Osteoblast (primary cell): ENCODE data around the gene ZNF8. TPM values are rescaled to one million over a fixed set of nuclear protein-coding genes. Genes with fewer than 3 reads are reported as not detected.
"Not testable (repeated sequence)": the region's sequence is repeated elsewhere in the genome, so short reads cannot be mapped to it uniquely, and the experiment has no call there.

Source experiments
- DNase-seq: peaks from one replicate; pipeline ENCODE4 v3.0.0; 2011; ENCODE audit warnings: low spot score, mixed read lengths; ENCODE audit not compliant: insufficient read length; ENCODE audit errors: missing footprints
- H2AFZ ChIP-seq: 2 replicates; pipeline ENCODE4 v1.6.0; 2011; ENCODE audit warnings: mild to moderate bottlenecking, low read length
- H3K27ac ChIP-seq: 2 replicates; pipeline ENCODE4 v1.5.1; 2011; ENCODE audit warnings: mild to moderate bottlenecking, low read depth, low read length, moderate library complexity
- H3K27me3 ChIP-seq: 2 replicates; pipeline ENCODE4 v1.6.0; 2012; ENCODE audit warnings: mild to moderate bottlenecking, control low read depth, inconsistent platforms, low read length, moderate library complexity; ENCODE audit not compliant: insufficient read depth
- H3K36me3 ChIP-seq: 2 replicates; pipeline ENCODE4 v1.5.1; 2011; ENCODE audit warnings: mild to moderate bottlenecking, low read length, control low read depth, moderate library complexity; ENCODE audit not compliant: insufficient read depth
- H3K4me1 ChIP-seq: 2 replicates; pipeline ENCODE4 v1.5.1; 2011; ENCODE audit warnings: mild to moderate bottlenecking, low read length, control low read depth, moderate library complexity; ENCODE audit not compliant: insufficient read depth
- H3K4me2 ChIP-seq: 2 replicates; pipeline ENCODE4 v1.6.0; 2011; ENCODE audit warnings: mild to moderate bottlenecking, low read length; ENCODE audit not compliant: insufficient read depth
- H3K4me3 ChIP-seq: fragments of 200-600 bp; sonication (generic); 3 replicates; pipeline ENCODE4 v1.5.1; 2012; ENCODE audit warnings: mild to moderate bottlenecking, low read length, inconsistent platforms; ENCODE audit not compliant: insufficient read depth
- H3K79me2 ChIP-seq: 2 replicates; pipeline ENCODE4 v1.6.0; 2012; ENCODE audit warnings: mild to moderate bottlenecking, low read length, control low read depth, inconsistent platforms; ENCODE audit not compliant: insufficient read depth
- H3K9me3 ChIP-seq: 2 replicates; pipeline ENCODE4 v1.5.1; 2011; ENCODE audit warnings: low read depth, low read length, control low read depth
- H4K20me1 ChIP-seq: 2 replicates; pipeline ENCODE4 v1.6.0; 2012; ENCODE audit warnings: mild to moderate bottlenecking, low read length, control low read depth; ENCODE audit not compliant: insufficient read depth
- CTCF ChIP-seq: IDR thresholded peaks from 2 replicates; pipeline ENCODE4 v1.5.1; 2011; ENCODE audit warnings: mild to moderate bottlenecking, low read depth, low read length, moderate library complexity; ENCODE audit errors: extremely low read depth
- total RNA-seq: library from RNA; depleted of rRNA; stranded (reverse); fragments of >200 nt; gene quantifications from 2 replicates; pipeline ENCODE4 v1.2.3, GENCODE V29; 2012

The ZNF8 gene
- total RNA-seq, 1 donor: 8.7 TPM

DNA sequence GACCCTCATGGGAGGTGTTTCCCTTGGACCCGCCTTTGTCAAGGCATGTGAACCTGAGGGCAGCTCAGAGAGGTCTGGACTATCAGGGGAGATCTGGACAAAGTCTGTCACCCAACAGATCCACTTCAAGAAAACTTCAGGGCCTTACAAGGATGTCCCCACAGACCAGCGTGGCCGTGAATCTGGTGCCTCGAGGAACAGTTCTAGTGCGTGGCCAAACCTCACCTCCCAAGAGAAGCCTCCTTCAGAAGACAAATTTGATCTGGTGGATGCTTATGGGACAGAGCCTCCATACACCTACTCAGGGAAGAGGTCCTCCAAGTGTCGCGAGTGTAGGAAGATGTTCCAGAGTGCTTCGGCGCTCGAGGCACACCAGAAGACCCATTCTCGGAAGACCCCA is 59.6 kb downstream of the ZNF8 start:
- Histone ChIP-seq H3K9me3 (peaks cover 12% of the 10 kb centered on the region), H3K27ac (no peak overlapping the region), H3K27me3 (no peaks in the 10 kb centered on the region), H3K4me3 (no peak overlapping the region), H3K79me2 (no peaks in the 10 kb centered on the region), H4K20me1 (no peaks in the 10 kb centered on the region), H3K4me2 (no peak overlapping the region), H3K4me1 (no peaks in the 10 kb centered on the region), H2AFZ (no peak overlapping the region), H3K36me3 (peaks cover 31% of the 10 kb centered on the region)
- no peak for TF ChIP-seq CTCF
- DNase-seq: no peak

GRCh38 chr19:58338825-58339558 is 60.2 kb downstream of the ZNF8 start:
- peaks cover 12% of the 10 kb centered on the region for H3K9me3 ChIP-seq
- H3K4me3 ChIP-seq: no peak overlapping the region
- H3K27ac ChIP-seq: no peak overlapping the region
- H3K36me3 ChIP-seq: peaks cover 31% of the 10 kb centered on the region
- no peak for TF ChIP-seq CTCF
- H3K4me1 ChIP-seq: no peaks in the 10 kb centered on the region
- no peak overlapping the region for H2AFZ ChIP-seq
- no peaks in the 10 kb centered on the region for H3K27me3 ChIP-seq
- no peak for DNase-seq
- H3K79me2 ChIP-seq: no peaks in the 10 kb centered on the region
- H4K20me1 ChIP-seq: no peaks in the 10 kb centered on the region
- H3K4me2 ChIP-seq: no peak overlapping the region

DNA sequence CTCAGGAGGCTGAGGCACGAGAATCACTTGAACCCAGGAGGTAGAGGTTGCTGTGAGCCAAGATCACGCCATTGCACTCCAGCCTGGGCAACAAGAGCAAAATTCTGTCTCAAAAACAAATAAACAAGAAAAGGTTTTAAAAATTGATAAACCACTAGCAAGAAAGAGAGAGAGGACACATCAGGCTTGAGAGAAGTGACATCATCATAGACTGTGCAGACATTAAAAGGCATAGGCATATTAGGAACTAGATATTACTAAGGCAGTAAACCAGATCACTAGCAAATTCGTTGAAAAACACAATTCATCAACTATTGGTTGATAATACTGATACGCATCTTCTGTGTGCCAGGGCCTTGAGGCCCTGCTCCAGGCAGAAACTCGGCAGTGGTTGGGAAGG is 66.8 kb downstream of the ZNF8 start:
- Histone ChIP-seq H3K36me3 (no peaks in the 10 kb centered on the region), H3K4me3 (no peak overlapping the region), H3K27me3 (peaks cover 27% of the 10 kb centered on the region), H3K4me2 (no peak overlapping the region), H3K27ac (no peak overlapping the region), H3K4me1 (no peaks in the 10 kb centered on the region), H3K79me2 (no peaks in the 10 kb centered on the region), H3K9me3 (no peaks in the 10 kb centered on the region), H4K20me1 (no peaks in the 10 kb centered on the region), H2AFZ (no peak overlapping the region)
- peak; percentile 74 for DNase-seq
- TF ChIP-seq CTCF: no peak

- no peak for TF ChIP-seq CTCF
- peak; percentile 95 for DNase-seq
- peak overlapping the region; percentile 74 for H3K4me2 ChIP-seq
- H4K20me1 ChIP-seq: no peaks in the 10 kb centered on the region
- no peaks in the 10 kb centered on the region for H3K79me2 ChIP-seq
- peak overlapping the region; percentile 35 for H2AFZ ChIP-seq
- no peak overlapping the region for H3K27ac ChIP-seq
- H3K4me1 ChIP-seq: no peaks in the 10 kb centered on the region
- H3K27me3 ChIP-seq: peaks cover 27% of the 10 kb centered on the region
- H3K9me3 ChIP-seq: no peaks in the 10 kb centered on the region
- H3K4me3 ChIP-seq: peak overlapping the region; percentile 73
- no peaks in the 10 kb centered on the region for H3K36me3 ChIP-seq
Measured at GRCh38 chr19:58346961-58347929, 68.5 kb downstream of the ZNF8 start.

GRCh38 chr19:58348080-58348479 is 69.3 kb downstream of the ZNF8 start:
- Histone ChIP-seq H3K4me2 (peak overlapping the region; percentile 74), H3K4me3 (peak overlapping the region; percentile 73), H3K27me3 (peaks cover 27% of the 10 kb centered on the region)
- H3K79me2 ChIP-seq, H3K27ac ChIP-seq, H3K4me1 ChIP-seq, H3K9me3 ChIP-seq, H3K36me3 ChIP-seq, H4K20me1 ChIP-seq, H2AFZ ChIP-seq: not testable (repeated sequence)
- DNase-seq: peak; percentile 53
